ENCODE results near the gene DIP2C. TPM values are rescaled to one million over a fixed set of nuclear protein-coding genes. Genes with fewer than 3 reads are reported as not detected.
"Not testable (repeated sequence)": the region's sequence is repeated elsewhere in the genome, so short reads cannot be mapped to it uniquely, and the experiment has no call there.

The DIP2C gene
- total RNA-seq, 1 donor from 2014 or later = 38.5 TPM

DNA sequence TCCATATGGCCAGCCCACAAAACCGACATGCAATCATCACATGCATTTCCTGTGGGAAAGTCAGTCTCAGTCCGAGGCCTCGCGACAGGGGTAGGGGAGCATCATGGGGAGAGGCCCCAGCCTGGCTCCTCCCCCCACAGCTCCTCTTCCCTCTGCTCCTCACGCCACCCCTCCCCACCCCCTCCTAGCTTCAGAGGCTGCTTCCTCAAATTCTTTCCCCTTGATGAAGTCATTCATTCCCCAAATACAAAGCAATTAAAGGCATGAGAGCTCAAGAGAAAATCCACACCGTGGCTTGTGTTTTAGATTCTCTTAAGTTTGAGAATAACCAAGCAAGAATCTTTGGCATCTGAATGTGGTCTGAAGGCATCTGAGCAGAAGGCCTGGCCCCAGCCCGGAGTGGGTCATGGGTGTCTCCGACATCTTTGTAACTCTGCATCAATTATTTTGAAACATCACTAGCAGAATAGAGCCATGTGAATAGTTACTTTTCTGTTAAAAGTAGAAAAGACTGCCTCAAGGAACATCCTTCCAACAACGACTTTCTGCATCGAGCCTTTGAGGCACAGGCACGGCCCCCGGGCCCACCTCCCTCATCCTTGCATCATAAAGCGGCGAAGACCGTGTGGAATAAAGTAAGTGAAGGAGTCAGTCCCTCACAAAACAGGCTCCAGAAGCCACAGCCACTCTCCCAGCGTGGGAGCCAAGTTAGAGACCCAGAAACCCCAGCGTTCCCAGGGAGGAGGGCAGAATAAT is 90.9 kb downstream of the DIP2C start:
- no peak for DNase-seq (ENCODE audit: low spot score)

DNA sequence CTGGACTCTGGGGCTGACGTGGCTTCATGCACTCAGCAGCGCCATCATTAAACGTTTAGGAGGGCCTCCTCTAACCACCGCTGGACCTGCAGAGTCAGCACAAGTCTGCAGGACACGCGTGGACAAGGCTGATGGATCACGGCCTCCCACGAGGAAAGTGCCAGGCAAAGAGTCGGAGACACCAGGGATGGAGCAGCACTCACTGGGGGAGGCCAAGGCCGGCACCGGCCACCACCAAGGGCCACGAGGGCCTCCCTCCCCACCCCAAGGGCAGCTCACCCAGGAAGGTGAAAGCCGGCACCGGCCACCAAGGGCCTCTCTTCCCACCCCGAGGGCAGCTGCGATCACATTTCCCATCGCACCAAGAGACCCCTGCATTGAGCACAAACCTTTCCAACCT is 91.5 kb downstream of the DIP2C start:
- no peak for DNase-seq (ENCODE audit: low spot score)

DNA sequence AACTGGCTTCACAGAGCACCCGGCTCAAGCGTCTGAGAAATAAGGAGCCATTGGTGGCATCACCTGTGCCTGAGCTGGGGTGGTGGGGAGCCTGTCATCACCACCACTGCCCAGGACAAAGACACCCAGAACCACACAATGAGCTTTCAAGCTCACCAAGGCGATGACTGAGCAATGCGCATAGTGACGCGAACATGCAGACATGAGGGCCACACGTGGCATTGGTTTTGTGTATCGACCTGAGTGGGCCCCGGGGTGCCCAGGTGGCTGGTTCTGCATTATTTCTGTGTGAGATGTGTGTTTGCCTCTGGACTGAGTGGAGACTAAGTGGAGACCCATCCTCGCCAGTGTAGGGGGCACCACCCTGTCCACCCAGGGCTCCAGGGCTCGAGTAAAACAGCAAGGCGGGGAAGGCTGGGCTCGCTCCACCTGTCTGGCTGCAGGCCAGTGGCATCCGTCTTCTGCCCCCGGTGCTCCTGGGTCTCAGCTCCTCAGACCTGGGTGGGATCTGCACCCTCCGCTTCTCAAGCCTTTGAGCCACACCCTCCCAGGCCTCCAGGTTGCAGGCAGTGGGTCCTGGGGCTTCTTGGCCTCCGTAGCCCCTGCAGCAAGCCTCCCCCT is 92.6 kb downstream of the DIP2C start:
- no peak for DNase-seq (ENCODE audit: low spot score)

DNA sequence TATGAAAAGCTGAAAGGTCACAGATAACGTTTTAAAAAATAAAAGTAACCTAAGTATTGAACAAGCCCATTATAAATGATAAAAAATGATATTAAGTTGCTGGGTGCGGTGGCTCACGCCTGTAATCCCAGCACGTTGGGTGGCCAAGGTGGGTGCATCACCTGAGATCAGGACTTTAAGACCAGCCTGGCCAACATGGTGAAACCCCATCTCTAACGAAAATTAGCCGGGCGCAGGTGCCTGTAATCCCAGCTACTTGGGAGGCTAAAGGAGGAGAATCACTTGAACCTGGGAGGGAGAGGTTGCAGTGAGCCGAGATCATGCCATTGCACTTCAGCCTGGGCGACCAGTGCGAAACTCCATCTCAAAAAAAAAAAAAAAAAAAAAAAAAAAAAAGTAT is 93.3 kb downstream of the DIP2C start:
- not testable (repeated sequence) for DNase-seq (ENCODE audit: low spot score)

DNA sequence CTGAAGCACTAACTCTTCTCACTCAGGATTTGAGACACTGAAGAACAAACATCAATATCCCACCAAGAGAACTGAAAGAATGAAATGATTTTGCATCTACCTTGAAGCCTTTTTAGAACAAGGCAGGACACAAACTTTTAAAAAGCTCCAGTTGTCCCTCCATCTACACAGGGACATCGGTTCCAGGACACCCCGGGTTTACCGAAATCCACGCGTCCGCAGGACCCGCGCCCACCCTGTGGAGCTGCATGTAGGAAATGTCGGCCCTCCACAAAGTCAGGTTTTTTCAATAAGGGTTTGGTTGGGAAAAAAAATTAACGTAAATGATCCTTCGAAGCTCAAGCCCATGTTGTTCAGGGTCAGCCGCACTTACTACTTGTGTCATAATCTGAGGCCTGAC is 94.0 kb downstream of the DIP2C start:
- DNase-seq (ENCODE audit: low spot score) = no peak

DNA sequence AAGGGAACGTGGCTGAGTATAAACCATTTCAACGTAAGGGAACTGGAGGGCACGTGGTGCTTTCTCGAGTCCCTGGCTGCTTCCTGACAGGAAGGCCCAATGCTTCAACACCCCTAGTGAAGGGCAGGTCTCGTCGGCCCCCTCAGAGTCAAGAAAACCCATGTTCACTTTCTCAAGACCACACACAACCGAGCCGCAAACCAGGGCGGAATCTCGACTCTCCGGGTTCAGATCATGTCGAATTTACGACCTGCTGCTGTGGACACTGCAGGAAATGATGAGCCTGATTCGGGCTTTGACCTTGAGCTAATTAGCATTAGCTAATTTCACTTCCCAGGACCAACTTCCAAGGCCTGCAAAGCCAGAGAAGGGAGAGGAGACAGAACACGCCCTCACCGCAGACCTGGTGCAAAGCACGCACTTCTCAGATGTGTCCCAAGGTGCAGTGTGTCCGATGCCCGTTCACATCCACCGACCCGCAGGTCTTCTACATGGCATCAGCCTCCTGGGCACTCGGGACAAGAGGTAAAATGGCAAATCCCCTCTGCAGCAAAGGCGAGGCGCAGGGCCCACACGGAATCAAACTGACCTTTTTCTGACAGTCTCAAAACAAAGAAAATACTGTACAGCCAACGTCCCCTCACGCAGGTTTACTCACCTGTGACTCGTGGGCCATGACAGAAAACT is 94.7 kb downstream of the DIP2C start:
- DNase-seq (ENCODE audit: low spot score) = no peak

DNA sequence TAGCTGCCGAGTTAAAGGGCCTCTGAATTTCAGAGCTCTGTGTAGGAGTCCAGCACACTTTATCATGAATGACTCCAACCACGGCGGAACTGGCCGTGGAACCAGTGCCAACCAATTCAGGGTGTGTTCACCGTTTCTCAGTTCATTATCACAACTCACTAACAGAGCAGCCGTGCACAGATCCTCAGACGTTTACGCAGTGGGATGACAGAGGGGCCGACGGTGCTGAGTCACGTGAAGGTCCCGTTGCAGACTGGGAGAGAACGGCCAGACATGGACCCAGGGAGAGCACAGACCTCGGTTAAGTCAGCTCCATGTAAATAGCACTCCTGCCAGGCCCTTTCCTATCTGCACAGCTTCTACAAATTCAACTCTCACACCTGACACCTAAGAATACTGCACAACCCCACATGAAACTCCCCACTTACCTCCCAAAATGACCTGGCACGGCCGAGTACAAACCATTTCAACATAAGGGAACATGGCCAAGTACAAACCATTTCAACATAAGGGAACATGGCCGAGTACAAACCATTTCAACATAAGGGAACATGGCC is 95.5 kb downstream of the DIP2C start:
- DNase-seq (ENCODE audit: low spot score) = no peak

DNA sequence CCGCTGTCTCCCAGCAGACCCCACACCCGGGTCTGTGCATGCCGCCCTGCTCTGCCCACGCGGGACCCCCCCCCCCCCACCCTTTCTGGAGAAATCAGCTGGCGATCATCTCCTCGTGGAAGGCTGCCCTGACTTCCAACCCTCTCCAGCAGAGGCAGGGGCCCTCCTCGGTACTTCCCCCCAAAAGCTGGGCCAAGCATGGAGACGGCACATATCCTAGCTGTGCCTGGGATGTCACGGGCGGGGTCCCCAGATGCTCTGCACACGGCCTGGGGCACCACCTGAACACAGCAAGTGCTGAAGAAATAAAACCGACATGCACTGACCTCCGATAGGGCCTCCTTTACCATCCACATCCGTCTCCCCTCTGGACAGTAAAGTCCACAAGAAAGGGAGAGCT is 96.0 kb downstream of the DIP2C start:
- no peak for DNase-seq (ENCODE audit: low spot score)

DNA sequence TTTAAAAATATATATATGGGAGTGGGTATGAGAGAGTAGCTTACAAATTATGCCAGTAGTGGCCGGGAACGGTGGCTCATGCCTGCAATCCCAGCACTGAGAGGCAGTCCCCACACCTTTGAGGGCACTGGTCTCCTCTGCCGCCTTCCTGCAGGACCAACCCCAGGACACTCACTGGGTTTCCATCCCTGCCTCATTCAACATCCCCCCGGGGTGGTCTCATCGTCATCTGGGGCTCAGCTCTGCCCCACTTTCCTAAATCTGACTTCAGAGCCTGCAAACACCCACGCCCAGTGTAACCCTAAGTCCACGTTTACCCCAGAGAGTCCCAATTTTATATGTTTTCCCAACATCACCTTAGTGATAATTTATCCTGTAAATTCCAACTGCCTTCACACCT is 96.5 kb downstream of the DIP2C start:
- no peak for DNase-seq (ENCODE audit: low spot score)

DNA sequence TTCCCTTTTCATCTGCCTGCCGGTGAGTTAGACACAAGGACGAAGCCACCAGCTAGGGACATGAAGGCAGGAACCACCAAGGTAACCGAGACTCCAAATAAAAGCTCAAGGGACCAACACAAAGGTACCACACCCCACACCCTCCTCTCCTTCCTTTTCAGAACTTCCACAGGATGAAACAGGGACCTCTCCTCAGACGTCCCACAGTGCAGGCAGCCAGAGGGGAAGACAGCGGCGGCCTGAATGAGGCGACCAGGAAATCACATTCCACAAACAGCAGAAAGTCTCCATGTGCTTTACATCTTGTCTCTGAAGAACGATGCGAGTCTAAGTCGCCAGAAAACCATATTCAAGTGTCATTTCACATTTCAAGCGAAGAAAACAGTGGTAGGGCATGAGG is 97.8 kb downstream of the DIP2C start:
- no peak for DNase-seq (ENCODE audit: low spot score)

DNA sequence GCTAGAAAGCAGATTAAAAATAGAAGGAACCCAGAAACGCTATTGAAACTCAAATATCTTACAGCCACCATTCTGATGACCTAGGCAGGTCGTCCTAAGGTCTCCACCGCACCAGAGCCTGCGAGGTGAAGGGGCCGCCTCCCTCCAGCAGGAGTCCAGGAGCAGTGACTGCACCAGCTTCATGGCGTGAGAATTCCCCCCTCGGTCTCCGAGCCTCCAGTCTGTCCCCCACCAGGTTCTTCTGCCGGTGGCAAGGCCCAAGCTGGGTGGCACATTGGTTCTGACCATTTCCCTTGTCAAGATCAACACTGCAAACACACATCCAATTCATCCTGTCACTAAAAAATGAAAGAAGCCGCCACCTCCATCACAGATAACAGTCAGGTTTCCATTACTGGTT is 98.7 kb downstream of the DIP2C start:
- no peak for DNase-seq (ENCODE audit: low spot score)

DNA sequence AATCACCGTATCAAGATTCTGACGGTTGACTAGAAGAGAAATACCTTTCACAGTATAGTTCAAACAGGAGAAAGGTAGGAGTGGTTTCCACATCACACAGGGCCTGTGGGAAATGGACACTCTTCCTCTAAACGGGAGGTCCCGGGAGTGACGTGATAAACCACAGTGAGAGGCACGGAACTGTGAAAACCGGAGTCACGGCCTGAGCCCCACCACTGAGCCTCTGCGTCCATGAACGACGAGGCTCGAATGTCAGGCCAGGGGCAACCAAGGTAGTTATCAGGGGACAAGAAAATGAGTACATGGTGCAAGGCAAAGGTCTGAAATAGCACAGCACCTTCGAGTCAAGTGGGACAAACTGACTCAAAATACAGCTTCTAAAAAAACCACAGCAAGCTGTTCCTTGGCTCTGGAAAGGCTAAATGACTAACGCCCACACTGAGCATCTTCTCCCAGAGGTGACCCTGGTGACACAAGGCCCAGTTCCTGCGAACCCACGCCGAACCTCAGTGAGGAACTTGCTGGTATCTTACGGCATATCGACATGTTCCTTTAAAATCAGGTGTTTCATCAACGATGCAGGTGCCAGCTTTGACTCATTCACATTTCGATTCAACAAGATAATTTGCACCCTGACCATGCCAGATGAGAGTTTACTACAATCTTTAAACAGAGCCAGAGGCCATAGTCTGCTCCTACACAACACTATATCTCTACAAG is 99.3 kb downstream of the DIP2C start:
- DNase-seq (ENCODE audit: low spot score) = no peak

DNA sequence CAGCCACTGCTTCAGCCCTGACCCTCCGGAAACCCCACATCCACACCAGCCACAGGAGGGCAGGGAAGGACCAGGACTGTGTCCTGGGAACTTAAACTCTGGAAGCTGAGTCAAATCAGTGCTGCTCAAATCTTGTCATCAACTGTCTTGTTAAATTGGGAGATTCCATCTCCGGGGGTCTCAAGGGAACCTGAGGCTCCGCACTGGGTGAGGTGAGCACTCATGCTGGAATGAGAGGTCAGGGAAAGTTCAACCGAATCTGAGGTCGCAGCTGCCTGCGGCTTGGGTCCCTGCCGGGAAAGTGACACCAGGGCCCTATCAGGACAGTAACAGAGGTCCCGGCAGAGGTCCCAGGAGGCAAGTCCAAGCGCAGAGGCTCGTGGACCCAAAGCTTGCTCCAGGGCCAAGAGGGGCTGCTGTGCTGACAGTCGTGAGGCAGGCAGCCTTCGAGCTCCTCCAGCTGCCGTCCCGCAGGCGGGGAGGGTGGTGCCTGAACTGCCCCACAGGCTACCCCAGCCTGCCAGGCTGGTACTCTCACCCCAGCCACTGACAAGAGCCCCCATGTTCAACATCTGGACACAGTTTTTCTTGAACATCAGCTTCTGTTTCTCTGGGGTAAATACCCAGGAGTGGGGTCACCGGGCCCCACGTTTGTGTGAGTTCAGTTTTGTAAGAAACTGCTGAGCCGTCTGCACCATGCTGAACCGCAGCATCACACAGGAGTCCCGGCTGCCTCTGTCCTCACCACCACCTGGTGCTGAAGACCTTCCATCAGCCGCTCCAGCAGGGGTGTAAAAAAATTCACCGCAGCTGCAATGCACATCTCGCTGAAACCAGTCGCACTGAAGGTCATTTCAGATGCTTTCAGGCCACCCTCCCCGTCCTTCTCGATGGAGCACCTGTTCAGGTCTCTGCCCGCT is 101.0 kb downstream of the DIP2C start:
- DNase-seq (ENCODE audit: low spot score) = no peak

DNA sequence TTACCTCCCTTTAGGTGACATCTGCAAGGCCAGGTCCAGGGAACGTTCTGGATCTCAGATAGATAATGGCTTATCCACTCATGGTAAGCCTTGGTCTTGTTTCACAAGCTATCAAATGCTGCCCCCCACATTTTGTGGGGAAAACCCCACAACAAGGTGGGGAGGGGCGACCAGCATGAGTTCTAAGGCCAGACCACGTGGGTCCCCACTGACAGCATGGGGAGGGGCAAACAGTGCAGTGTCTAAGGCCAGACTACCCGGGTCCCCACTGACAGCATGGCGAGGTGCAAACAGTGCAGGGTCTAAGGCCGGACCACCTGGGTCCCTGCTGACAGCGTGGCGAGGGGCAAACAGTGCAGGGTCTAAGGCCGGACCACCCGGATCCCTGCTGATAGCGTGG is 102.8 kb downstream of the DIP2C start:
- no peak for DNase-seq (ENCODE audit: low spot score)

DNA sequence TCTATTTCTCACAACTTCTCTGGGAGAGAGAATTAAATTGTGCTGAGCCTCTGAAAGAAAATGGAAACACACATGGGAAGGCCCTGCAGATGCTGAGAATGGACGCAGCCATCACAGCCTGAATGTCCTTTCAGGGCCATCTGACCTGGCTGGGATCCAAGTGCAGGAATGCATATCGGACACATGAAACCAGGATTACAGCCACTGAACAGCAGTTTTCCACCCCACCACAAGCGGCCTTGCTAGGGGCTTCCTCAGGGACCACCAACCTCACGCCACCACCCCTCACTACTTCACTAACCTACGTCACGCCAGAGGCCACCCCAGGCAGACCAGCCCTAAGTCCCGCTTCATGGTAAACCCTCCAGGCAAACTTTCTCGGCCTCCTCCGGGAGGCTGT is 103.3 kb downstream of the DIP2C start:
- DNase-seq (ENCODE audit: low spot score) = no peak

DNA sequence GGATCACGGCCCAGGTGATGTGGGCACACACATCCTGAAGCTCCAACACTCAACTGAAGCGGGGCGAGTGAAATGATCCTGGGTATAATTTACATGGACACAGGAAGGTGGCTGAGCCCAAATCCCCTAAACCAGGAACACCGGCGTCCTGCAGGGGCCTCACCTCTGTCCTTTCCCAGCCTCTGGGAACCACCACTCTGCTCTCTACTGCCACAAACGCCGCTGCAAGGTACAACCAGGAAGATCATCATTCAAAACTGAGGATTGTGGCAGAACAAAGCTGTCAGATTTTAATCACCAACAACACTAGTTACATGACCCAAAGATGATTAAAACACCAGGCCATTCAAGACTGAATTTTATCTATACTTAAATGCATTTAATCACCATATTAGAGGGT is 104.0 kb downstream of the DIP2C start:
- peak; percentile 49 for DNase-seq (ENCODE audit: low spot score)

DNA sequence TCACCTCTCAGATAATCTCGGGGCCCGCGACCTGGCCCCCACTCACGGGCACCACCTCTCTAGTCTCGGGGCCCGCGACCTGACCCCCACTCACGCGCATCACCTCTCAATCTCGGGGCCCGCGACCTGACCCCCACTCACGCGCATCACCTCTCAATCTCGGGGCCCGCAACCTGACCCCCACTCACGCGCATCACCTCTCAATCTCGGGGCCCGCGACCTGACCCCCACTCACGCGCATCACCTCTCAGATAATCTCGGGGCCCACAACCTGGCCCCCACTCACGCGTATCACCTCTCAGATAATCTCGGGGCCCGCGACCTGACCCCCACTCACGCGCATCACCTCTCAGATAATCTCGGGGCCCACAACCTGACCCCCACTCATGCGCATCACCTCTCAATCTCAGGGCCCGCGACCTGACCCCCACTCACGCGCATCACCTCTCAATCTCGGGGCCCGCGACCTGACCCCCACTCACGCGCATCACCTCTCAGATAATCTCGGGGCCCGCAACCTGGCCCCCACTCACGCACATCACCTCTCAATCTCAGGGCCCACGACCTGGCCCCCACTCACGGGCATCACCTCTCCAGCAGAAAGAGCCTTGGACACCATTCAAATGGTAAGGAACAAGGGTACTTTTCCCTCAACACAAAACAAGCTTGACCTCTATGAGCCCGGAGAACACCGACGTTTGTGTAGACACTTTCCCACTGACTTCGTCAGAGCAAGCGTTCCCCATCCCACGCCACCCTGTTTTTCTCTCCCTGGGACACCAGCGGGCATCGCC is 104.8 kb downstream of the DIP2C start:
- DNase-seq (ENCODE audit: low spot score) = peak; percentile 60

DNA sequence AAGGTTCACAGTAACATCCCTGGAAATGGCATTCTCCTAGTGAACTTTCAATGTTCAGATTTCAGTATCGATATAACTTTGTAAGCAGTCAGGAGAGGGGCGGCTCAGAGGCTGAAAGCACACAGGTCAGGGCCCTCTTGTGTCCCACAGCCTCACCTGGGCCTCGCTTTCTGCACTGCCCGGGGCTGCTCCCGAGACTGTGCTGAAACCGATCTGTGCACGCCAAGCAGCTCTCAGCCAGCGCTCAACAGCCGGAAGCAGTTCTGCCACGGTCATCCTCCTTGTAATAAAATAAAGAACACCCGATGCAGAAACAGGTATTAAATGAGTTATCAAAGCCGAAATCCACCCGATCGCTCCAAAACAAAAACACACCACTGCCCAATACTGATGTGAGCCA is 106.0 kb downstream of the DIP2C start:
- DNase-seq (ENCODE audit: low spot score) = peak; percentile 72

DNA sequence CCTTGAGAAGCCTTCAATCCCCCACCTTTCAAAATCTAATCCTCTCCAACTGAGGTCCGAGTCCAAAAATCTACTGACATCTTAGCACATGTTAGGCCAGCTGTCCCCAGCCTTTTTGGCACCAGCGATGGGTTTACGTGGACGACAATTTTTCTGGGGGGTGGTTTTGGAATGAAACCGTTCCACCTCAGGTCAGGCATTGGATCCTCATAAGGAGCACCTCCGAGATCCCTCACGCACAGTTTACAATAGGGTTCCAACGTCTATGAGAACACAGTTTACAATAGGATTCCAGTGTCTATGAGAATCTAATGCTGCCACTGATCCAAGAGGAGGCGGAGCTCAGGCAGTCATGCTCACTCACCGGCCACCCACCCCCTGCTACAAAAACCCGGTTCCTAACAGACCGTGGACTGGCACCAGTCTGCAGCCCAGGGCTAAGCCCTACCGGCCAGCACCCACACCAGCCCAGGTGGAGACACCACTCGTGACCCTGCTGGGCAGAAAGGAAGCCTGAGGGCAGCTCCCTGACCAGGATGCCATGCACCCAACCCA is 107.6 kb downstream of the DIP2C start:
- DNase-seq (ENCODE audit: low spot score) = peak; percentile 45
